Ectodermal cell (in vitro differentiated cells): Measurements from ENCODE around the gene SPTBN1.

Experiments
- H3K27ac ChIP-seq: 2 replicates; pipeline ENCODE4 v1.7.0; 2013; ENCODE audit warnings: mild to moderate bottlenecking, low read depth, low read length; ENCODE audit not compliant: insufficient read depth, poor library complexity, severe bottlenecking
- H3K27me3 ChIP-seq: 2 replicates; pipeline ENCODE4 v1.7.0; 2013; ENCODE audit warnings: mild to moderate bottlenecking, low read length; ENCODE audit not compliant: insufficient read depth, control insufficient read depth, poor library complexity, severe bottlenecking
- H3K36me3 ChIP-seq: one replicate; pipeline ENCODE4 v1.7.0; 2013; ENCODE audit warnings: low read length; ENCODE audit not compliant: control insufficient read depth, insufficient read depth
- H3K4me1 ChIP-seq: one replicate; pipeline ENCODE4 v1.7.0; 2013; ENCODE audit warnings: low read length; ENCODE audit not compliant: control insufficient read depth, insufficient read depth
- H3K4me3 ChIP-seq: 2 replicates; pipeline ENCODE4 v1.7.0; 2013; ENCODE audit warnings: low read depth, low read length, control low read depth; ENCODE audit not compliant: insufficient read depth
- H3K9me3 ChIP-seq: 2 replicates; pipeline ENCODE4 v1.7.0; 2013; ENCODE audit warnings: mild to moderate bottlenecking, low read length, moderate library complexity; ENCODE audit not compliant: control insufficient read depth
- WGBS, 2 experiments: methylation state at CpG; one replicate each; pipeline ENCODE4 v1.1.7; 2013; ENCODE audit warnings: missing lambda C conversion rate in 2 of 2; 5-methylcytosine and 5-hydroxymethylcytosine counted together

SPTBN1 gene

DNA sequence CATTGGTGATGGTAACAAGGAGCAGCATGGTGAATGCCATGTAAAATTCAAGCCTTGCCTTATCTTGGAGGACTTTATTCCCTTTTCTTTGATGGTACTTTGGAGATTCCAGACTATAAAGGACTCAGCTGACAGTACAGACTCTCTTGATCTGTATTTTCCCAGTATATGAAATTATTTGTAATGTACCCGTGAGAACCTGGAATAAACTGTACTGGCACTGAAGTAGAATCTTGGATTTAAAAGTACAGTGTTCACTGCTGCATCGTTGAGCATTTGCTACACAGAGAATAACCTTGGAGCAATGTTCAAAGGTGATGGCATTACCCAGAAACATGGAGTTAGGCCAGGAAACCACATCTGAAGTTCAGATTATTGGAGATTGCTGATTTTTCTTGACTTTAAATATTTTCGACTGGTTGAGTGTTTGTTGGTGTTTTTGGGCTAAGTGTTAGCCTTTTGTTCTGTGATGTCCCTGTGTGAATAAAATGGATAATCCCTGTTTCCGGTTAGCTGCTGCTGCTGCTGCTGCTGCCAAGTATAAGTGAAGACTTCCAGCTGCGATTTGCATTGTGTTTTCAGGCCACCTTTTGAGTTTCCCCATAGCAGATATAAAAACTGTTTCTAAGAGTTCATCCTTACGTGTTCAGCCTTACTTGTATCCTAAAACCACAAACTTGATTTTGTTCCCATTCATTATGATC is 122.0 kb downstream of the SPTBN1 start:
- Histone ChIP-seq H3K27ac (no peak overlapping the region), H3K36me3 (no peaks in the 10 kb centered on the region), H3K4me3 (no peak overlapping the region), H3K27me3 (no peaks in the 10 kb centered on the region), H3K9me3 (no peaks in the 10 kb centered on the region), H3K4me1 (peaks cover 7% of the 10 kb centered on the region)
- WGBS, 2 experiments: 65 to 68% methylated on average over 6 of the region's 6 CpGs

DNA sequence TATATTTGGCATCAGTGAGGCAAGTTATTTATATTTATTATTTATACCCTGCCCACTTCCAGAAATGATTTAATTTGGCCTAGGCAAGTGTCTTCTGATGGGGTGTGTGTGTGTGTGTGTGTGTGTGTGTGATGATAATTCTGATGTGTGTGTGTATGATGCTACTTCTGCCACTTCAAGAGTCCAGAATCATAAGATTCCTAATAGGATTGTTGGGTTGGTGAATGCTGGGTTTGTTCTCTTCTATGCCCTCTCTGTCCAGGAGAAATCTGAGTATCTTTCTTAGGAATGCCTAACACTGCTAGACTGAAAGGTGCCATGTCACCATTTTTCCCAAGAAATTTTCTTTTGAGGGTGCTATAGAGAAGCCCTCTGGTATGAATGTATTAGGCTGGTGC is 122.5 kb downstream of the SPTBN1 start:
- Histone ChIP-seq H3K27me3 (no peaks in the 10 kb centered on the region), H3K36me3 (no peaks in the 10 kb centered on the region), H3K4me3 (no peak overlapping the region), H3K27ac (no peak overlapping the region), H3K9me3 (no peaks in the 10 kb centered on the region), H3K4me1 (peaks cover 6% of the 10 kb centered on the region)

- Histone ChIP-seq H3K4me1 (peaks cover 6% of the 10 kb centered on the region), H3K27ac (no peak overlapping the region)
- WGBS, 2 experiments: 95% methylated on average over 8 of the region's 8 CpGs
These were observed 123.0 kb downstream of the SPTBN1 start for GRCh38 chr2:54579061-54579681.

DNA sequence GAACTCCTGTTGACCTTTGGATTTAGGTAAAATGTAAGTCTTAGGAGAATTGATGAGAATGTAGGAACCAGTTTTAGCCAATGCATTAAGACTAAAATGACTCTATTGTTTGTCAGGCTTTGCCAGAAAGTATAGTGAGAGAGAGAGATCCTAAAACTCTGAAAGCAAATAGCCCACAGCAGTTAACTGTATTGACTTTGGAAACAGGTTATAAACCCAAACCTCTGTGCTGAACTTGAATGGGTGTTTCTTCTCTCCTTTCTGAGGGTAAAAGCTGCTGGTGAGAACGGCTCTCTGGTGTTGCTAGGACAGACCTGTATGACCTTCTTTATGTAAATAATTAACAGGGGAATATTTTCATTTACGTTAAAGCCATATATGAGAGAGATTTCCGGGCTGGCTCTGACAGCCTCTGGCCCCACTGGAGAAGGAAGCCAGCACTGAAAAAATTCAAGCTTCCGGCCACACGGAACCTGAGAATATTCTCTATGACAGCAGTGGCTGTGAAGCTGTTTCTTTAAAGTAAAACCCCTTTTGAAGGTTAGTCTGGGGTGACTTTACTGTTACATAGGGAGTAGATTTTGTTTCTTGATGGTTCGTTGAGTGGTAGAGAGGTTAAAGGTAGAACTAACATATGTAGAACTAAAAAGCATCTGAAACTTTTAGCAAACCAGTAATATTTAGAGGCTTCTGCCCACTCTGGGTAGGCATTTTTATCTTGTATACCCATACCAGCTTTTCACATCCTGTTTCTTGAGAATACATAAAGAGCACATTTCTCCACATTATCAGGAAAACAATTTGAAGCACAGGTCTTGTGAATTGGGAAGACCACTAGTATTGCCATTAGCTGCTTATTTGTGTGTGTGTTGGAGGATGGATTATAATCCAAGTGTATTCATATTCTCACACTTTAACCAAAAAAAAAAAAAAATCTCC is 123.8 kb downstream of the SPTBN1 start:
- no peaks in the 10 kb centered on the region for H3K27me3 ChIP-seq
- no peak overlapping the region for H3K4me3 ChIP-seq
- WGBS, 2 experiments: 96% methylated on average over 4 to 6 of the region's 6 CpGs
- H3K27ac ChIP-seq: no peak overlapping the region
- no peaks in the 10 kb centered on the region for H3K9me3 ChIP-seq
- H3K36me3 ChIP-seq: no peaks in the 10 kb centered on the region
- peaks cover 6% of the 10 kb centered on the region for H3K4me1 ChIP-seq

More at GRCh38 chr2:54579061-54579681, 123.0 kb downstream of the SPTBN1 start:
- no peaks in the 10 kb centered on the region for H3K27me3 ChIP-seq
- H3K36me3 ChIP-seq: no peaks in the 10 kb centered on the region
- no peak overlapping the region for H3K4me3 ChIP-seq
- H3K9me3 ChIP-seq: no peaks in the 10 kb centered on the region

DNA sequence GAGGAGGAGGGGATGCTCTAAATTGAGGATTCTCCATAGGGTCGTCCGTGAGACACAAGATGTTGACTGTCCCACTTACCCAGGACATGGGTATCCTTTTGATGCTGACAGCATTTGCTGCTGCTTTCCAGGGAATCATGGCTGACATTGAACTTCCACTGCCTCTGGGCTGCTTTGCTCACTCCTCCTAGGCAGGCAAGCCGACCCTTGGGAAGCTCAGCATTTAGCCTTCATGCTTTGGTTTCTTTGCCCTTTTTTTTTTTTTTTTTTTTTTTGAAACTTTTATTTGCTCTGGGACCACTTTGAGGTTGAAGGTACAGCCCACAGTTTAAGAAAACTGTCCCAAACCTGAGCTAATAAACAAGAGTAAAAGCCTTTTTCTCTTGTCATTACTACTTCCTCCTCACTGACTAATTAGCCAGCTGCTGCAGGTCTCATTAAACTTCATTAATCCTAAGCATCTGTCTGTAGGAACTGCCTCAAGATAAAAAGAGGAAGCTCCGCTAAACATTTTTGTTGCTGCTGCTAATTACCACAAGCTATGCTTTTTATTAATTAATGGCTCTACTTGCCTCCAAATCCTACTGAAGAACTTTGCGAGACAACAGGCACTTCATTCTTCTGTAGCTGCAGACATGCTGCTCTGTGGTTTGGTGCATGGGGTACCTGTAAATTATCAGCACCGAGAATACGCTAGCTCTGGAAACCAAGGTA is 125.4 kb downstream of the SPTBN1 start:
- Histone ChIP-seq H3K4me1 (peaks cover 6% of the 10 kb centered on the region), H3K4me3 (no peak overlapping the region), H3K27ac (no peak overlapping the region), H3K9me3 (no peaks in the 10 kb centered on the region), H3K27me3 (no peaks in the 10 kb centered on the region), H3K36me3 (no peaks in the 10 kb centered on the region)
- 86 to 90% methylated on average over 7 of the region's 7 CpGs for WGBS, 2 experiments

- 83 to 88% methylated on average over 5 of the region's 5 CpGs for WGBS, 2 experiments
- H3K4me1 ChIP-seq: peaks cover 5% of the 10 kb centered on the region
- H3K9me3 ChIP-seq: no peaks in the 10 kb centered on the region
- no peaks in the 10 kb centered on the region for H3K36me3 ChIP-seq
- H3K27ac ChIP-seq: no peak overlapping the region
- no peak overlapping the region for H3K4me3 ChIP-seq
- no peaks in the 10 kb centered on the region for H3K27me3 ChIP-seq
These were observed 126.9 kb downstream of the SPTBN1 start for GRCh38 chr2:54582987-54583386.

- H3K36me3 ChIP-seq: no peaks in the 10 kb centered on the region
- H3K27ac ChIP-seq: no peak overlapping the region
- H3K4me3 ChIP-seq: no peak overlapping the region
- no peaks in the 10 kb centered on the region for H3K4me1 ChIP-seq
- WGBS, 2 experiments: 87 to 92% methylated on average over 1 of the region's 1 CpG
- H3K27me3 ChIP-seq: no peaks in the 10 kb centered on the region
- H3K9me3 ChIP-seq: no peaks in the 10 kb centered on the region
These were observed 128.5 kb downstream of the SPTBN1 start for GRCh38 chr2:54584598-54584997.

DNA sequence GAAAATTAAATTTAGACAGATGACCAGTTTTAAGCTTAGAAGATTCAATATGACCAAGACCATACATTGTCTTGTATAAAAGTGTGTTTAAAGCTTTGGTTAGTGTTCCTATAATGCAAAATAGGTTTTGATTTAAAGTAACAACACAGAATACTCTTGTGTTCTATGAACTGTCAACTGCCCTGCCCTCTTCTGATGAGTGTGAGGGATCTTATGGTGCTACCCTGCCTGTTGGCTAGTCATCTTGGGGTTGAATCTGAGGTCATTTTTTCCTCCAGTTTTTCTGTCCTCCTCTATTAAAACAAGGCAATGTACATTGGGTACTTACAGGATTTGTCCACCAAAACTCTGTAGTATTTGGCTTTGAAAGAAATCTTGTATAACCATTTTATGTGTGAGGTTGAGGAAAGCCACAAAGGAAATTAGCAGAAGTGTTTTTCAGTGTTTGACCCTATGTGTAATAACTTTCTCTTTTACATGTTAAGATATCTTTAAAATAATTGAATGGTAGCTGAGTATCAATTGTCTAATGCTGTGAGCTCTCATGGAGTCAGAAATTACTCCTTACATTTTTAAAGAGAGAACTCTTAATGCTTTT is 129.1 kb downstream of the SPTBN1 start:
- no peaks in the 10 kb centered on the region for H3K27me3 ChIP-seq
- H3K4me3 ChIP-seq: no peak overlapping the region
- H3K9me3 ChIP-seq: no peaks in the 10 kb centered on the region
- no peaks in the 10 kb centered on the region for H3K4me1 ChIP-seq
- H3K27ac ChIP-seq: no peak overlapping the region
- no peaks in the 10 kb centered on the region for H3K36me3 ChIP-seq

DNA sequence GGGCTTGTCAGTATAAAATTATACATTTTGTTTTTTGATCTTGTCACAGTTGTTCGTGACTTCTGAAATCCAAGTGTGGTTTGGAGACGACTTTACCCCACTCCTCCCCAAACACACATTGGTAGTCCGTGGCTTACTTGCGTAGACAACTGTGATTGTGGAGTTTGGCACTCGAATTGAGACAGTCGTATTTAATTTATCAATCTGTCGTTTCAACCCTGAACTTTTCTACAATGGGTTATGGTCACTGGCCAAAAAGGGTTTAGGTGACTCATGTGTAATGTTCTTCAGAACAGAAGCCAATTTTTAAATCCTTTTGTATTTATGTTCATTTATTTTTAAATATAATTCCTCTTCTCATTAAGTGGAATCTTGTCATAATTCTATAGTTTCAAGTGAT is 129.9 kb downstream of the SPTBN1 start:
- no peaks in the 10 kb centered on the region for H3K4me1 ChIP-seq
- H3K36me3 ChIP-seq: no peaks in the 10 kb centered on the region
- no peak overlapping the region for H3K27ac ChIP-seq
- H3K9me3 ChIP-seq: no peaks in the 10 kb centered on the region
- H3K4me3 ChIP-seq: no peak overlapping the region
- no peaks in the 10 kb centered on the region for H3K27me3 ChIP-seq
- 90 to 92% methylated on average over 7 of the region's 7 CpGs for WGBS, 2 experiments
